HG03025 (cell line): Measurements from ENCODE around the gene ADGRA1.
"Not testable (repeated sequence)": the region's sequence is repeated elsewhere in the genome, so short reads cannot be mapped to it uniquely, and the experiment has no call there.

Experiments used
- ATAC-seq: cut with Tn5 transposase; IDR thresholded peaks from one replicate; pipeline ENCODE4 v1.9.1; 2021; ENCODE audit warnings: mild to moderate bottlenecking, moderate library complexity; ENCODE audit not compliant: unreplicated experiment, low FRiP score

The ADGRA1 gene

DNA sequence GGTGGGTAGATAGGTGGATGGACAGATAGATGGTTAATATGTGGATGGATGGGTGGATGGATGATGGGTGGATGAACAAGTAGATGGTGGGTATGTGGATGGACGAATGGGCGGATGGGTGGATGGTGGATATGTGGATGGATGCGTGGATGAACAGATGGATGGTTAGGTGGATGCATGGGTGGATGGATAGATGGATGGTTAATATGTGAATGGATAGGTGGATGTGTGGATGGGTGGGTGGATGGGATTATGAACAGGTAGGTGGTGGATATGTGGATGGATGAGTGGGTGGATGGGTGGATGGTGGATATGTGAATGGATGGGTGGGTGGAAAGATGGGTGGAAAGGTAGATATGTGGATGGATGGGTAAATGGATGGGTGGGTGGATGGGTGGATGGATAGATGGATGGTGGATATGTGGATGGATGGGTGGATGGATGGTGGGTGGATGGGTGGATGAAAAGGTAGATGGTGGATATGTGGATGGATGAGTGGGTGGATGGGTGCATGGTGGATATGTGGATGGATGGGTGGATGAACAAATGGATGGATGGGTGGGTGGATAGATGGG is 87.1 kb downstream of the ADGRA1 start:
- ATAC-seq, result no peak

DNA sequence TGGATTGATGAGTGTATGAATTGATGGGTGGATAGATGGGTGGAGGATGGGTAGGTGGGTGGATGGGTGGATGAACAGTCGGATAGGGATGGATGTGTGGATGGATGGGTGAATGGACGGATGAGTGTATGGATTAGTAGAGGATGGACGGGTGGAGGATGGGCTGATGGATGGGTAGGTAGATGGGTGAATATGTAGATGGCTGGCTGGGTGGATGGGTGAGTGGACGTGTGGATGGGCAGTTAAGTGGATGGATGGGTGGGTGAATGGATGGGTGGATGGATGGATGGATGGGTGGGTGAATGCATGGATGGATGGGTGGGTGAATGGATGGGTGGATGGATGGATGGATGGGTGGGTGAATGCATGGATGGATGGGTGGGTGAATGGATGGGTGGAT is 87.9 kb downstream of the ADGRA1 start:
- ATAC-seq, result not testable (repeated sequence)

DNA sequence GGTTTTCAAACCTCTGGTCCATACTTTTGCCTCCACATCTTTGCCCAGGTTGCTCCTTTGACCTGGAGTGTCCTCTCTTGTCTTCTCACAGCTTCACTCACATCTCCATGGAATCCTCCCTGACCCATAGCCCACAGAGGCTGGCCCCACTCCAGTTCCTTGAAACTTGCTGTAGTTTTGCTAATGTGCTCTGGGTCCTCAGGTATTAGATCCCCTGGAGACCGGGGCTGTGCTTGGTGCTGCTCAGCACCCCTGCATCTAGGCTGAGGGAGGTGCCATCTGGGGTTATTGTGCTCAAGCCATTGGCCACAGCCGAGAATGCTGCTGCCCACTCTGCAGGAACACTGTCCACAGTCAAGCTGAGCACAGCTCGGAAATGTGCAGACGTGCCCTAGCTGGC is 88.8 kb downstream of the ADGRA1 start:
- no peak for ATAC-seq

DNA sequence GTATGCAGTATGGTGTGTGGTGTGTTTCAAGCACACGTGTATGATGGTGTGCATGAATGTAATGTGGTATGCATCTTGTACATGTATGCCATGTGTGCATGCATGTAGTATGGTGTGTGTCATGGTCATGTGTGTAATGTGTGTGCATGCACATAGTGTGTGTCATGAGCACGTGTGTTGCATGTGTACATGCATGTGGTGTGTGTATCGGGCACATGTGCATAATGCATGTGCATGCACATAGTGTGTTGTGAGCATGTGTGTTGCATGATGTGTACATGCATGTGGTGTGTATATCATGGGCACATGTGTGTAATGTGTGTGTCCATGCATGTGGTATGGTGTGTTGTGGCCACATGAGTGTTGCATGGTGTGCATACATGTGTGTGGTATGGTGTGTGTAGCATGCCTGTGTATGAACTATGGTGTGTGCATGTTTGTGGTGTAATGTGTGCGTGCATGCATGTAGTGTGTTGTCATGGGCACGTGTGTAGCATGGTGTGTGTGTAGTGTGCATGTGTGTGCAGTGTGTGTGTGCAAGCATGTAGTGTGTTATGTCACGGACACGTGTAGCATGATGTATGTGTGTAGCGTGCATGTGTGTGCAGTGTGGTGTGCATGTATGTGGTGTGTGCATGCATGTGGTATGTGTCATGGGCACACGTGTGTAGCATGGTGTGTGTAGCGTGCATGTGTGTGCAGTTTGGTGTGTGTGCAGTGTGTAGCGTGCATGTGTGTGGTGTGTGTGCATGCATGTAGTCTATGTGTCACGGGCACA is 89.8 kb downstream of the ADGRA1 start:
- no peak for ATAC-seq

DNA sequence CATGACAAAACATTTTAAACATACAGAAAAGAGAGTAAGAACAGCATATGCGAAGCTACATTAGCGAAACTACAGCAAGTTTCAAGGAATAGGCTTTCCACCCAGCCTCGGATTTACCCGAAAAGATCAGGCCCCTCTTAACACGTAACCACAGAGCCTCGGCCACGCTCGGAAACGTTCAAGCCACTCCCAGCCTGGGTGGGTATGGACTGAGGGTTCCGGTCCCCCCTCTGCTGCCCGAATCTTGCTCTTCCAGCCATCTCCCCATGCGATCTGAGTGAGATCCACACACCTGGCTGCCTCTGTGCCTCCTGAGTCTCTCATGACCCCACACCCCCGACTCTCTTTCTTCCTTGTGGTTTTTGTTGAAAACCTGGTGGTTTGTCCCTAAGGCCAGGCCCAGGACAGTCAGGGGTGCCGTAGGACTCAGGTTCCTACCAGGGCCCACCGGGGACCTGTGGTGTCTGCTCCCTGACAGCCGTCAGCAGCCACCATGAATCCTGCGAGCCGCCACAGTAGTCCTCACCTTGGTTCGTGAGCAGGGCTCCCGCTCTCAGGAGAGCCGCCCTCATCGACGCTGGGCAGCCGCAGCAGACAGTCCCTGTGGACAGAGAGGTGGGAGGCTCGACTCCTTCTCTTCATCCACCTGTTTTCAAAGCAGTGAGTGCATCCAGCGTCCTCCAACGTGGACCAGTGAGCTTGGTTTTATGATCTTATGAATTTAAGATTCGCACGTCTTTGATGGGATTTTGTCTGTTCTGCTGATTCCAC is 90.8 kb downstream of the ADGRA1 start:
- ATAC-seq, result no peak

DNA sequence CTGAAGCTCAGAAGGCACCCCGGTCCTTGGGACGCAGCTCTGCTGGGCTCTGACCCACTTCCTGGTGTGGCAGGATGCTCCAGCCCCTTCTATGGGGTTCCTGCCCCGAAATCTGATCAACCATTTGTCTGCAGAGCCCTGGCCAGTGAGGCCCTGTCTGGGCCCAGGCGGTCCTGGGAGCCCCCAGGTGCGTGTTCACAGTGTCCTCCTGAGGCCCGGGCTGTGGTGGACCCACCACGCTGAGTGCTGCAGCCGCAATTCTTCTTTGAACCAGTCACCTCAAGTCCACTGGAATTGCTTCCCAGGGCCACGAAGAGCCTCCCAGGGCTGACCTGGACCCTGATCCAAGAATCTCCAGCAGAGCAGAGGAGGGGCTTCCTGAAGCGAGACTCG is 91.4 kb downstream of the ADGRA1 start:
- ATAC-seq, result no peak

DNA sequence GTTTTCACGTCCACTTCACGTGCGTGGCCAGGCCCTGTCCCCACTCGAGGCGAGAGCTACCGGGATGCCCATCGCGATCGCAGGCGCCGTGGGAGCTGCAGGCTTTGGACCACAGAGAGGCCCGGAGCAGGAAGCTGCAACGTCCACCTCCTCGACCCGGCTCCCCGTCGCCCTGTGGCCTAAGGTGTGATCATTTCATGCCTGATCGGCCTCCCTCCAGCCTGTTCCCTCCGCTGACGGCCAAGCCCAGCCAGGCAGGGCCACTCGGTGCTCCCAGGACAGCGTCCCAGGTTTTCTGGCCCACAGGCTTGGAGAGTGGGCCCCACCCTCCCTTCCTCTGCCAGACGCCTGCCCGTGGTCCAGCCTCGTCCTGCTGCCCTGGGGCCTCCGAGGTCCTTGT is 91.9 kb downstream of the ADGRA1 start:
- no peak for ATAC-seq

DNA sequence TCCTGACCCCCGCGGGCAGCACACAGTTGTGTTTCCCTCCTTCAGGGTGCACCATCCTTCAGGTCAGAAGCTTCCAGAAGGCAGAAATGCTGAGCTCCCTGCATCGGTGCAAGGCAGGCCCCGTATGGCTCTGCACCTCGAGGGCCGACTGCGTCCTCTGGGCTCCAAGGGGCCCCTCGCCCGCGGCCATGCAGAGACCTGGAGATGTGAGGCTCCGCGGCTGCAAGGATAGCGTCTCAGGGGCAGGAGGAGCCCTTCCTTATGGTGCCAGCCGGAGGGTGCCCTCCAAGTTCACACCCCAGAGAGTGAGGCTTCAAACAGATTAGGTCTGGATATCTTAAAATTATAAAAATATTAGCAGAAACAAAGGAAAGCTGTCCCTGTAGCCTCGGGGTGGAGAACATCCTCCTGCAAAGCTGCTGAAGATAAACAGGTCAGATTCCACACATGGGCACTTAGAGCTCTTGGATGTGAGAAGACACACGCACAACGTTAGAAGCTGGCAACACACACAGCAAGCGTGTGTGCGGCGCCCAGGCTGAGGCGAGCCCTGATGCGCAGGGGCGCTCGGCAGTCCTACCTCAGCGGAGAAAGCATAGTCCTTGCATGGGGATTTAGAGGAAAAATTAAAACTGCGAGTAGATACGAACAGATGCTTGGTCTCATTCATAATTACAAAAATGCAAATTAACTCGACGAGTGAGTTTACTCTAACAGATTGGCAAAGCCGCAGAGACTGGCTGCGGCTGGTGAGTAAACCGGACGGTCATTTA is 92.7 kb downstream of the ADGRA1 start:
- ATAC-seq, result no peak

DNA sequence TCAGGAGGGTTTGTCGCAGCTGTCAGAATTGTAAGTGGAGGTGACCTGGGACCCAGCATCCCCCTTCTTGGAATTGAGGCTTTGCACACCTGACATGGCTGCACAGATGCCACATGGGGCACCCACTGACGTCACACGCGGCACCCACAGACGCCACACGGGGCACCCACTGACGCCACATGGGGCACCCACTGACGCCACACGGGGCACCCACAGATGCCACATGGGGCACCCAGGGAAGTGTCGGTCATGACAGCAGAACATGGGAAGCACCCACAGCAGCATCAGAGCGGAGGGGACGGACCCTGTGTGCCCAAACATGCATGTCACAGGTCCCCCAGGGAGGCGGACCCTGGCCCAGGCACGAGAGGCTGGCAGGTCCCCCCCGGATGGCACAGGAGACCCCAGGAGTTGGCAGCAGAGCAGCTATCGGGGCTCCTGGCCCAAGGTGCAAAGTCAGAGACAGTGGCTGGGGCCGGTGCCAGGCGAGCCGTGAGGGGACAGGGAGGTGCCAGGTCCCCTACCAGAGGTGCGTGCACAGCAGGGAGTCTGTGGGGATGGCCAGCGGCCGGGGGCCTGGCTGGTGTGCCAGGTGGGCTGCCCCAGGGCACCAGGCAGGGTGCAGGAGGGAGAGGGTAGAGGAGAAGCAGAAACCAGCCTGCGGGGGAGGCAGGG is 93.4 kb downstream of the ADGRA1 start:
- no peak for ATAC-seq
